Uterus (tissue), 2 donors: ENCODE measurements around the gene AOAH.

Experiments used
- POLR2A ChIP-seq, 2 donors: fragments of 450-650 bp; IDR thresholded peaks; one replicate each; pipeline ENCODE4 v1.6.1; 2016; ENCODE audit warnings: antibody characterized with exemption in 2 of 2, mild to moderate bottlenecking in 1 of 2, moderate library complexity in 1 of 2
- TF ChIP-seq, protein P1 (sequence below), 4 experiments: fragments of 200-600 bp in 2 of 4; fragments of 450-650 bp in 2 of 4; sonication (generic) in 2 of 4; IDR thresholded peaks; one replicate each; pipeline ENCODE4 v1.5.1; 2016 to 2019; ENCODE audit warnings: antibody characterized with exemption in 4 of 4, mild to moderate bottlenecking in 2 of 4, moderate library complexity in 1 of 4

DNA sequence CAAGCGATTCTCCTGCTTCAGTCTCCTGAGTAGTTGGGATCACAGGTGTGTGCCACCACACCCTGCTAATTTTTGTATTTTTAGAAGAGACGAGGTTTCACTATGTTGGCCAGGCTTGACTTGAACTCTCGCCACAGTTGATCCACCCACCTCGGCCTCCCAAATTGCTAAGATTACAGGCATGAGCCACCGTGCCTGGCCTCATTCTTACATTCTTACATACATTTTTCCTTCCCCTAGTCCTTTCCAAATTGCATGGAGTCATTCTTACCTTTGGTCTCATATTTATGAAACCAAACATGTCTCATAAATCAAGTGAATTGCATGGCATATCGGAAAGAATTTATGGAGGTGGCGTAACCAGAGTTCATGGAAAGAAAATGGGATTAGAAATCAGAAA is 186.2 kb downstream of the AOAH start:
- TF ChIP-seq, protein P1, sequence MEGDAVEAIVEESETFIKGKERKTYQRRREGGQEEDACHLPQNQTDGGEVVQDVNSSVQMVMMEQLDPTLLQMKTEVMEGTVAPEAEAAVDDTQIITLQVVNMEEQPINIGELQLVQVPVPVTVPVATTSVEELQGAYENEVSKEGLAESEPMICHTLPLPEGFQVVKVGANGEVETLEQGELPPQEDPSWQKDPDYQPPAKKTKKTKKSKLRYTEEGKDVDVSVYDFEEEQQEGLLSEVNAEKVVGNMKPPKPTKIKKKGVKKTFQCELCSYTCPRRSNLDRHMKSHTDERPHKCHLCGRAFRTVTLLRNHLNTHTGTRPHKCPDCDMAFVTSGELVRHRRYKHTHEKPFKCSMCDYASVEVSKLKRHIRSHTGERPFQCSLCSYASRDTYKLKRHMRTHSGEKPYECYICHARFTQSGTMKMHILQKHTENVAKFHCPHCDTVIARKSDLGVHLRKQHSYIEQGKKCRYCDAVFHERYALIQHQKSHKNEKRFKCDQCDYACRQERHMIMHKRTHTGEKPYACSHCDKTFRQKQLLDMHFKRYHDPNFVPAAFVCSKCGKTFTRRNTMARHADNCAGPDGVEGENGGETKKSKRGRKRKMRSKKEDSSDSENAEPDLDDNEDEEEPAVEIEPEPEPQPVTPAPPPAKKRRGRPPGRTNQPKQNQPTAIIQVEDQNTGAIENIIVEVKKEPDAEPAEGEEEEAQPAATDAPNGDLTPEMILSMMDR (IDR thresholded peaks at IDR 0.05): no peak
- no peak for TF ChIP-seq POLR2A (IDR thresholded peaks at IDR 0.05)
